Endothelial cell of umbilical vein (primary cell): ENCODE data around the gene POLR3GL. TPM values are rescaled to one million over a fixed set of nuclear protein-coding genes. Genes with fewer than 3 reads are reported as not detected.
A peak's percentile ranks its signal among the peaks of the same experiment; 100 is the strongest.

Source experiments
- BruUV-seq: library from RNA; stranded (reverse); fragments of 400-500 nt; replicated peaks from 2 replicates; lab custom pipeline; 2021; lab: Mats Ljungman, UMichigan
- CTCF ChIA-PET: fragments of 300-600, 350-600 bp; sonication (Branson Sonifier 250); formaldehyde crosslinking; loops from one replicate; lab custom pipeline; 2021; ENCODE audit warnings: antibody characterized with exemption, inconsistent platforms; lab: Charles Lee
- POLR2A ChIA-PET: fragments of 300-600, 350-600 bp; sonication (Branson Sonifier 250); formaldehyde crosslinking; loops from one replicate; lab custom pipeline; 2021; ENCODE audit warnings: antibody characterized with exemption, inconsistent platforms; lab: Charles Lee
- DNase-seq: peaks from one replicate; pipeline ENCODE4 v3.0.0-alpha.2; 2011; ENCODE audit warnings: low read depth, low spot score
- FAIRE-seq: peaks from 2 replicates; lab custom pipeline; 2011; peaks lifted over from hg19 to GRCh38; lab: Jason Lieb, UNC
- H2AFZ ChIP-seq: 2 replicates; pipeline ENCODE4 v1.6.0; 2012; ENCODE audit warnings: low read depth, low read length, control low read depth, inconsistent platforms
- H3K27ac ChIP-seq: 2 replicates; pipeline ENCODE4 v1.5.1; 2011; ENCODE audit warnings: low read depth, mild to moderate bottlenecking, control low read depth, low read length, moderate library complexity; ENCODE audit not compliant: insufficient read depth
- H3K27me3 ChIP-seq, 2 experiments: 2 replicates each; pipeline versions ENCODE4 v1.6.0 to v1.6.1; 2011; ENCODE audit warnings: low read length in 2 of 2, mixed read lengths in 1 of 2; ENCODE audit not compliant: control insufficient read depth in 2 of 2, insufficient read depth in 2 of 2
- H3K36me3 ChIP-seq, 2 experiments: 2 replicates in 1 of 2; 3 replicates in 1 of 2; pipeline ENCODE4 v1.5.1; 2011; ENCODE audit warnings: low read length in 2 of 2, mild to moderate bottlenecking in 1 of 2, moderate library complexity in 1 of 2; ENCODE audit not compliant: control insufficient read depth in 2 of 2, insufficient read depth in 2 of 2; ENCODE audit errors: extremely low read depth in 1 of 2
- H3K4me1 ChIP-seq: 3 replicates; pipeline ENCODE4 v1.5.1; 2011; ENCODE audit warnings: mild to moderate bottlenecking, low read length; ENCODE audit not compliant: control insufficient read depth, insufficient read depth; ENCODE audit errors: extremely low read depth
- H3K4me2 ChIP-seq: 2 replicates; pipeline ENCODE4 v1.6.1; 2011; ENCODE audit warnings: low read length, control low read depth, mixed read lengths; ENCODE audit not compliant: insufficient read depth
- H3K4me3 ChIP-seq, 3 experiments: fragments of 200-600 bp in 1 of 3; sonication (generic), shearing (Covaris generic) in 1 of 3; replicated peaks in 1 of 3; 2 replicates each; pipeline ENCODE4 v1.5.1; 2011 to 2016; ENCODE audit warnings: control low read depth in 3 of 3, low read length in 3 of 3, mild to moderate bottlenecking in 2 of 3, inconsistent platforms in 1 of 3, low read depth in 1 of 3, moderate library complexity in 1 of 3; ENCODE audit not compliant: insufficient read depth in 1 of 3
- H3K79me2 ChIP-seq: 2 replicates; pipeline ENCODE4 v1.6.0; 2012; ENCODE audit warnings: low read length, inconsistent platforms; ENCODE audit not compliant: control insufficient read depth, insufficient read depth
- H3K9ac ChIP-seq: replicated peaks from 2 replicates; pipeline ENCODE3; 2011; ENCODE audit warnings: low read length, control low read depth; ENCODE audit not compliant: insufficient read depth; ENCODE audit errors: extremely low read depth
- H3K9me1 ChIP-seq: replicated peaks from 3 replicates; pipeline ENCODE4 v1.6.0; 2011; ENCODE audit warnings: mild to moderate bottlenecking, low read length; ENCODE audit not compliant: control insufficient read depth, insufficient read depth; ENCODE audit errors: extremely low read depth
- H3K9me3 ChIP-seq: replicated peaks from 2 replicates; pipeline ENCODE4 v1.5.1; 2012; ENCODE audit warnings: low read length, inconsistent platforms; ENCODE audit not compliant: control insufficient read depth, insufficient read depth
- H4K20me1 ChIP-seq: replicated peaks from 2 replicates; pipeline ENCODE3; 2011; ENCODE audit warnings: mild to moderate bottlenecking, low read length; ENCODE audit not compliant: control insufficient read depth, insufficient read depth; ENCODE audit errors: extremely low read depth
- CTCF ChIP-seq, 2 donors: IDR thresholded peaks; 1 replicate in 1 of 2; 2 replicates in 1 of 2; pipeline ENCODE4 v1.5.1; 2011; ENCODE audit warnings: low read length in 2 of 2, mild to moderate bottlenecking in 2 of 2, moderate library complexity in 2 of 2, control low read depth in 1 of 2, inconsistent platforms in 1 of 2, low read depth in 1 of 2; ENCODE audit not compliant: insufficient read depth in 1 of 2; ENCODE audit errors: extremely low read depth in 1 of 2
- FOS ChIP-seq: IDR thresholded peaks from 2 replicates; pipeline ENCODE4 v1.6.1; 2011; ENCODE audit warnings: mild to moderate bottlenecking, low read length, moderate library complexity, borderline replicate concordance; ENCODE audit not compliant: insufficient read depth
- MYC ChIP-seq: IDR thresholded peaks from one replicate; pipeline ENCODE4 v1.6.1; 2011; ENCODE audit warnings: mild to moderate bottlenecking, low read depth, low read length
- POLR2A ChIP-seq: IDR thresholded peaks from 2 replicates; pipeline ENCODE4 v1.6.1; 2012; ENCODE audit warnings: low read depth, mild to moderate bottlenecking, control low read depth, low read length
- POLR2AphosphoS5 ChIP-seq: IDR thresholded peaks from 2 replicates; pipeline ENCODE4 v1.6.1; 2012; ENCODE audit warnings: low read depth, mild to moderate bottlenecking, control low read depth, low read length, moderate library complexity; ENCODE audit not compliant: insufficient read depth
- dilution Hi-C: fragments of 300-500 bp; cut with MboI; formaldehyde crosslinking; loops from one replicate; pipeline ENCODE4 v1.15.0; 2019; ENCODE audit warnings: low sequenced_read_pairs; ENCODE audit not compliant: extremely low pct_ligation_motif_present
- intact Hi-C: fragments of 100-400 bp; cut with micrococcal nuclease; formaldehyde crosslinking; loops from one replicate; pipeline ENCODE4 v1.10.0; 2022
- polyA plus RNA-seq, 4 experiments: library from polyadenylated mRNA; depleted of rRNA in 3 of 4; stranded (reverse) in 3 of 4; unstranded in 1 of 4; fragments of >200 nt; gene quantifications; 2 replicates each; pipeline versions ENCODE4 v1.2.1 to v1.2.3, GENCODE V29; 2011 to 2012; ENCODE audit warnings: missing spikeins in 1 of 4
- total RNA-seq: library from RNA; stranded (reverse); gene quantifications from 2 replicates; pipeline ENCODE4 v1.2.3, GENCODE V29; 2021

POLR3GL gene
- total and polyA plus RNA-seq, 2 donors (not counting 3 experiments of a cell fraction or from before 2014, with no cell fraction given), result 12.4 to 15.3 TPM

- dilution Hi-C loops, result no loop called here
Measured at GRCh38 chr1:145985502-145986439, 21.3 kb downstream of the POLR3GL start.

More at GRCh38 chr1:145985502-145986439, 21.3 kb downstream of the POLR3GL start:
- no peaks in the 10 kb centered on the region for H3K27me3 ChIP-seq
- TF ChIP-seq POLR2A (no peak), FOS (peak; percentile 13), POLR2AphosphoS5 (no peak), MYC (no peak), CTCF (IDR thresholded peaks at IDR 0.05; ENCODE audit: extremely low read depth in 1 of 2, insufficient read depth in 1 of 2, low read depth in 1 of 2, low read length in 2 of 2) (no peak)
- intact Hi-C loops, result no loop called here
- no peaks in the 10 kb centered on the region for H3K79me2 ChIP-seq
- BruUV-seq, result no TSS peak
- FAIRE-seq (no peak), DNase-seq (peak; percentile 63)
- H3K9me1 ChIP-seq, result no peaks in the 10 kb centered on the region
- CTCF ChIA-PET, result interaction anchor here (1.1 to 20.0 kb wide), 2 partner anchors 8 to 21 kb away, joined by 4 to 496 read pairs; no protein-coding TSS in a partner anchor
- peaks cover 13% of the 10 kb centered on the region for H3K4me1 ChIP-seq
- no peak overlapping the region for H2AFZ ChIP-seq
- no peaks in the 10 kb centered on the region for H4K20me1 ChIP-seq
- no peak overlapping the region for H3K4me3 ChIP-seq
- H3K4me2 ChIP-seq, result no peak overlapping the region
- POLR2A ChIA-PET, result no interaction called here
- no peaks in the 10 kb centered on the region for H3K36me3 ChIP-seq
- H3K9ac ChIP-seq, result no peak overlapping the region
- H3K27ac ChIP-seq, result no peak overlapping the region
- H3K9me3 ChIP-seq, result no peaks in the 10 kb centered on the region
